Measurements from ENCODE around the gene SLC26A2.
"Not testable (repeated sequence)": the region's sequence is repeated elsewhere in the genome, so short reads cannot be mapped to it uniquely, and the experiment has no call there.

The SLC26A2 gene

GRCh38 chr5:149937610-149938009 is 22.9 kb upstream of the SLC26A2 start:
- no peak for DNase-seq (ENCODE audit: low spot score)

DNA sequence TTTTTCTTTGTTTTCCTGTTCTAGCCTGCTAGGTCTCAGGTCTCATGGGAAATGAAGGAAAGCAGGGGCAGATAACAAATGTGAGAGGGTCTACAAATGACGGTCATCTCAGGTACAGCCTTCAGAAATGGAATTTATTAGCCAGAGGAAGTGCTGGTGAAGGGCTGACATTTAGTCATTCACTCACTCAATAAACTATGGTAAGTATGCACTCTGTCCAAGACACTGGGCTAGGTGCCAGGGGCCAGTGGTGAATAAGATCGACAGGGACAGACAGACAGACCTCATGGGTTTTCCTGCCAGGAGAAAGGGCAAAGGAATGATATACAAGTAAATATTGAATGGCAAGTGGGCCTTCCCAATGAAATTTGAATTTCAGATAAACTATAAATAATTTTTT is 22.3 kb upstream of the SLC26A2 start:
- DNase-seq (ENCODE audit: low spot score) = no peak

DNA sequence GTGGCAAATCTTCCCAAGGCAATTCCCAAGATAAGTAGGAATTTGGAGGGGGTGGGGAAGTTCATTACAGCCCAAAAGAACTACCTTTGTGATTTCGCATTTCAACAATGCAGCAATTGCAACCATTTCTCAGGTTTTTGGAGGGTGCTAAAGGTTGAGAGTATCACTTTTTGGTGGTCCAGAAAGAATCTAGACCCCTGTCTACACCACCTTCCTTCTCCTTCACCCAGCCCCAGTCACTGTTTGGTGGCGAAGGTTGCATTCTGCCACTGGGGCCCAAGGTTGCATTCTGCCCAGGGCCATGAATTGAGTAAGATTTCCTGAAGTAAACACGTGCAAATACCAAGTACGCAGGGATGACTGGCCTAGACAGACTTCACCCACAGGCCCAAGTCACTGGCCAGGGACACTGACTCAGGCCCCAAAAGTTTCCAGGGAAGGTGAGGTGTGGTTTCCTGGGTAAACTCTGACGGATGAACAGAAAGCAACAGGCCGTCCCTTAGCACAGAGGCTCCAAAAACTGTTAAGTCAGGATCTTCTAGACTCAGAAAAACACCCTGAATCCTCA is 21.7 kb upstream of the SLC26A2 start:
- DNase-seq (ENCODE audit: low spot score) = peak; percentile 87

DNA sequence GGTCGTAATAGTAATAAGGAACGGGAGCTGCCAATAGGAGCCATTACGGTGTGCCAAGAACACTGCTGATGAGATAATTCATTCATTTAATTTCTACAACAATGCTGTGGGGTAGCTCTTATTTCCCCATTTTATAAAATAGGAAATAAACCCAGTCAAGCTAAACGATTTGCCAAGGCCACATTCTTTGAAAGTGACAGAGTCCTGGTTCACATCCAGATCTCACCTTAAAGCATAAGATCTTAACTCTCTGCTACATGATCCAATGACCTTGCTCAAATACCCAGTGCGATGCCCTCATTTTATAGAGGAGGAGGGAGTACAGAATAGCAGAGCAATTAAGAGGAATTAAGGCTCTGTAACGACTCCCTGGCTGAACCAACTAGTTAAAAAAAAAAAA is 21.0 kb upstream of the SLC26A2 start:
- no peak for DNase-seq (ENCODE audit: low spot score)

DNA sequence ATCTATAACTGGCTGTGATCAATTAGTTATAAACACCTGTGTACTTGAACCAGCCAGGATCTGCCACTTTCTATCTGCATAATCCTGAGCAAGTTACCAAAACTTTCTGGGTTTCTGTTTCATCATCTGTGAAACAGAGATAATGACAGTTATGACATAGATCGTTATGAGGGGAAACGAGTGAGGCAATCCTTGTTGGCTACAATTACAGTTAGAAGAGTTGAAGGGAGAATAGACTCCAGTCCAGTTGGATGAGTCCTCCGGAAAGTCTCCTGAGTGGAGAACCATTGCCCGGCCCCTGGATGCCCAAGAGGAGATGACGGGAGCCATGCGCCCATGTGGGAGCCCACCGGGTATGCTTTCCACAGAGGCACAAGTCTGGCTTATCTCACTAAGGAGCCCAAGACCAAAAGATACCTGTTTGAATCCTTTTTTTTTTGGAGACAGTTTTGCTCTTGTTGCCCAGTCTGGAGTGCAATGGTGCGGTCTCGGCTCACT is 20.4 kb upstream of the SLC26A2 start:
- DNase-seq (ENCODE audit: low spot score) = no peak

- DNase-seq (ENCODE audit: low spot score) = no peak
These were observed 19.5 kb upstream of the SLC26A2 start for GRCh38 chr5:149940941-149941644.

GRCh38 chr5:149941795-149942194 is 18.8 kb upstream of the SLC26A2 start:
- no peak for DNase-seq (ENCODE audit: low spot score)

DNA sequence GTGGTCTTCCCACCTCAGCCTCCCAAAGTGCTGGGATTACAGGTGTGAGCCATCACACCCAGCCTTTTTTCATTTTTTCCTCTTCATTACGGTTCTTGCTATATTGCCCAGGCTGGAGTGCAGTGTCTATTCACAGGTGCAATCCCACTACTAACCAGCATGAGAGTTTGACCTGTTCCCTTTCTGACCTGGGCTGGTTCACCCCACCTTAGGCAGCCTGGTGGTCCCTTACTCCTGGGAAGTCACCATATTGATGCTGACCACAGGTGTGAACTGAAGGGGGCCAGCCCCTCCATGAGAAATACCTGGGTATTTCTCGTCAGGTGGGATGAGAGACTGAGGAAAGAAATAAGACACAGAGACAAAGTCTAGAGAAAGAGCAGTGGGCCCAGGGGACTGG is 18.4 kb upstream of the SLC26A2 start:
- no peak for DNase-seq (ENCODE audit: low spot score)

- DNase-seq (ENCODE audit: low spot score) = not testable (repeated sequence)
These were observed 17.8 kb upstream of the SLC26A2 start for GRCh38 chr5:149942741-149943169.

GRCh38 chr5:149943177-149943949 is 17.2 kb upstream of the SLC26A2 start:
- DNase-seq (ENCODE audit: low spot score) = not testable (repeated sequence)

- no peak for DNase-seq (ENCODE audit: low spot score)
These were observed 15.9 kb upstream of the SLC26A2 start, which contains the start of gene PDE6A for GRCh38 chr5:149944666-149945065. Gene PDE6A, minus strand, starts transcription at chr5:149944793. Its CDS starts 120 bp downstream, at chr5:149944673.

DNA sequence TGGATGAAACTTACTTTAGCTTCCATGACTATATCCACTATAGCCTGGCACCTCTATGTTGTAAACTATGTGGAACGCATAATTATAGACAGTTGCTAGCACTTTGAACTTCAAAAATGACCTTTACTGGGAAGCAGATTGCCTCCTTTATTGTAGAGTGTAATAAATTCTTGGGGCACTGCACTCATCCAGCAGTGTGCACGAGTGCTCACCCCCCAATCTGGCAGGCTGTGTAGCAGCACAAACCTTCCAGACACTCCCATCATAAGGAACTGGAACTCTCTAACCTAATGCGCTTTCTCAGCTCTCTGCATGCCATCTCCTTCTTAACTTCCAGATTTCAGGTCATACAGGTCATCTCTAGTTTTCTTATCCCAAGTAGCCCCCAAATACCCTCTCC is 14.4 kb upstream of the SLC26A2 start:
- no peak for DNase-seq (ENCODE audit: low spot score)

DNA sequence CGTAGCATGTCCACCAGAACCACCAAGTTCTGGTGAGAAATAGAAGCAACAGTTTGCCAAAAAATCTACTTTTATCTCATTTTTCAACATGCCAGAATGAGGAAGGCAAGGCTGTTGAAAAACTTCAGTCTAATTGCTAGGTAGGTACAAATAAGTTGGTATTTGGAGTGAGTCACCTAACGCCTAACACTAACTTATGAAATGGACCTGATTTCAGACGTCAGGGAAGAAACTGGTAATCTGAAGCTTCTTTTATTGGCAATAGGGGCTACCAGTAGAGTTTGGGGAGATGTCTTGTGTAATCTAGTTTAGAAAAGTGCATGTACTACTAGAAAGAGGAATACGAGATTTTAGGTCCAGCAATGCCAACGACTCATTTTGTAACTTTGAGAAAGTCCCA is 11.6 kb upstream of the SLC26A2 start:
- DNase-seq (ENCODE audit: low spot score) = no peak

DNA sequence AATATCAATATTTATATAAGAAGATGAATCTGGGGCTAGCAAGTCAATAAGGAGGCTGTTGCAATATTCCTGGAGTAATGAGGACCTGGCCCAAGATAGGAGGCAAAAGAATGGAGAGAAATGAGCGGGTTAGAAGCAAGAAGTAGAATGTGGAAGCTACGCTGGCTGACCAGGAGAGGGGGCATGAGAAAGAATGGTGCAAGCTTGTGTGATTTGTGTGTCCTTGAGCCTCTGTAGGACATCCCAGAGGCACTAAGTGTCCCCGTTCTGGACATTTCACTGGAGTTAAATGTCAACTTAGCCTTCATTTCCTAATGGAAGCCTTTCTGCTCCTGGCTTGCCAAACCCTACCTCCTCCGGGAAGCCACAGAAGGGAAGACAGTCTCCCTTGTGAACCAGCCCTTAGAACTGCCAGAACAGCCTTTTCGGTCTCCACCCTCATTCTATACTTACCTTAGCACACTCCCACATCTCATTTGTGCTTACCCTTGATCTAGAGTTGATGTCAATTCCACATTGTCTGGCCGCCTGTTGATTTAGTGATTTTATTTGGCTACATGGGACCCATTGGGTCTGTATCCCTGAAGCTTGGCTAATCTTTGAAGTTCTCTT is 9.3 kb upstream of the SLC26A2 start:
- DNase-seq (ENCODE audit: low spot score) = no peak

DNA sequence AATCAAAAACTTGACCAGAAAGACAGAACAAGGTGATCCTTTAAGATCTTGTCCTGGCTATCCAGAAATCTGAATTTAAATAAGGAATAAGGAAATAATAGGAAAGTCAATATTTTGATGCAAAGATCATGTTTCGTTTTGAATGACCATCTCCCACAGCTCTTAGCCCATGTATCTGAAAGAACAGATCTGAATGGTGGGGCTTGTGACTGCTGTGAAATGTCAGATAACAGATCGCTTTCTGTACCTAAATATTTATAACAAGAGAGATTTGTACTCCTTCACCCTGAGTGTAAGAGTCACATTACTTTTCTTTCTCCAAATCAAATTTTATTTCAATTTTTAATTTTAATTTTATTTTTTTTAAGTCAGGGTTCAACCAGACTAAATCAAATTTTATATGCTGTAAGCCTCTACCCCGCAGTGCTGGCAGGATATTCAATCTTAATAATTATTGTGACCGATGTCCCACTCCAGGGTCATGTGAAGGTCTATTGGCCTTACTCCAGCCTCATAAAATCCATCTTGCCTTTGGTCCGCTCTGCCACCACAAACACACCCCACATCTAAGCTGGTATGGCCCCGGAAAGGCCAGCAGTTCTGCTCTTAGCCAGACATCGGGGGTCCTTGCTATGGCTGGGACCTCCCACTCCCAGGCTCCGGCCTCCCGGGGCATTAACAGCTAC is 7.0 kb upstream of the SLC26A2 start:
- no peak for DNase-seq (ENCODE audit: low spot score)

DNA sequence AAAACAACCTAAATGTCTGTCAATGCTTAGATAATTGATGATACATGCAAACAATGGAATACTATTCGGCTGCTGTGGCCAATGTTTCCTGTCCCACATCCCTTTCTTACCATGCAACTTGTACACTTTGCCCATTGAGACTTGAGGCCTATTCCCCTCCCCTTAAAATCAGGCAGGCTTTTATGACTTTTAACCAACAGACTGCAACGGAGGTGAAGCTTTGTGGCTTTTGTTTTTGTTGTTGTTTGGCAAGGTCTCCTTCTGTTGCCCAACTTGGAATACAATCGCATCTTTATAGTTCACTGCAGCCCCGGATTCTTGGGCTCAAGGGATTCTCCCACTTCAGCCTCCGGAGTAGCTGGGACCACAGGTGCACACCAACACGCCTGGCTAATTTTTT is 5.8 kb upstream of the SLC26A2 start:
- DNase-seq (ENCODE audit: low spot score) = no peak

GRCh38 chr5:149956685-149957084 is 3.9 kb upstream of the SLC26A2 start:
- DNase-seq (ENCODE audit: low spot score) = no peak

DNA sequence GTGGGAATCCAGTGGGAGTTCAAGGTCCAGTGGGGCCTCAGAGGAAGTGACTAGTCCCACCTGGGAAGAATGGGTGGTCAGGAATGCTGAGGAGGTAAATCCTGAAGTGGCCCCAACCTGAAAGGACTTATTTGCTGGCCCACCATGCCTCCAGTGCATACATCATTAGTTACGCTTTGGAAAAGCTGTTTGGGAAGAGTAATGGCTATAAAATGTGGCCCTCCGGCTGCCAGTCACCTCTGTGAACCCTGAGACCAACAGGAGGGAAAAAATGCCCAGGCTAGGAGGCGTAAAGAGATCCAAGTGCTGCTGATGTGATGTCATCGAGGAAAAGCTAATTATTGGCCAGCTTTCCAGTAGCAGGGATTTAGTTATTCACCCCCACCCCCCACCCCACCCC is 2.7 kb upstream of the SLC26A2 start:
- no peak for DNase-seq (ENCODE audit: low spot score)

GRCh38 chr5:149959406-149960236 is 937 bp upstream of the SLC26A2 start:
- peak; percentile 57 for DNase-seq (ENCODE audit: low spot score)

DNA sequence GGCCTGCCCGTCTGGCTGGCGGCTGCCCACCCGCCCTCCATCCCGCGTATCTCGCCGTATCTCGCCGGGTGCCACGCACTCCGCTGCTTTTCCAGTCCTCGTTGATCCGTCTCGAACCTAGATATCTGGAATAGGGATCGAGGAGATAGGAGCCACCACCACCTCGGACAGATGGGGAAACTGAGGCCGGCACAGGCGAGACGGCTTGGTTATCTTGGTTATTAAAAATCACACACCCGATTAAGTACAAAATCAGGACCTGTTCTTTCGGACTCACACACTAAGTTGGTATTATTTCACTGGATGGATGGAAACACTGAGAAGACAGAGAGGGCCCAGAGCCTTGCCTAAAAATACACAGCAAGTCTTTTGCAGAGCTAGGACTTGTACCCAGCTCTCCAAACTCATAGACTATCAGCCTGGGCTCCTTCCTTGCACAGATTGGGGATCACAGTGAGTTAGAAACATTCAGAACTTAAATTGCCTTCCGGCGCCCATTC is 678 bp downstream of the SLC26A2 start:
- DNase-seq (ENCODE audit: low spot score) = no peak

GRCh38 chr5:149961957-149962409 is 1.4 kb downstream of the SLC26A2 start:
- peak; percentile 67 for DNase-seq (ENCODE audit: low spot score)

All from AG20443 (cell line).